HepG2 (cell line): ENCODE results near the gene IFT57.

Experiments
- ATF7-NPFF ChIP-seq: sonication (generic); formaldehyde crosslinking; IDR thresholded peaks from 2 replicates; pipeline ENCODE4 v1.8.1; 2023; ENCODE audit warnings: mild to moderate bottlenecking, low read depth, missing genetic modification reagents, moderate library complexity
- EHMT2 ChIP-seq: fragments of 200-600 bp; sonication (generic); IDR thresholded peaks from 2 replicates; pipeline ENCODE4 v1.7.0; 2017; ENCODE audit warnings: antibody characterized with exemption, low read depth, low read length, borderline replicate concordance
- KDM5A ChIP-seq: fragments of 200-600 bp; sonication (generic); IDR thresholded peaks from 2 replicates; pipeline ENCODE4 v1.7.0; 2018; ENCODE audit warnings: antibody characterized with exemption, mild to moderate bottlenecking, low read length, borderline replicate concordance
- KDM5B ChIP-seq: sonication (generic); formaldehyde crosslinking; IDR thresholded peaks from 2 replicates; pipeline ENCODE4 v1.4.0; 2020; ENCODE audit warnings: missing genetic modification reagents, mild to moderate bottlenecking, borderline replicate concordance
- RARA ChIP-seq: IDR thresholded peaks from 2 replicates; pipeline ENCODE4 v1.6.1; 2016; ENCODE audit warnings: missing genetic modification reagents, missing compliant biosample characterization
- ZBTB1 ChIP-seq: sonication (generic); formaldehyde crosslinking; IDR thresholded peaks from 2 replicates; pipeline ENCODE4 v1.4.0; 2020; ENCODE audit warnings: missing genetic modification reagents, borderline replicate concordance
- ZFP36L1 ChIP-seq: sonication (generic); formaldehyde crosslinking; IDR thresholded peaks from 2 replicates; pipeline ENCODE4 v1.8.0; 2022; ENCODE audit warnings: mild to moderate bottlenecking, missing genetic modification reagents, moderate library complexity
- ZNF850 ChIP-seq: sonication (generic); formaldehyde crosslinking; conservative IDR thresholded peaks from 2 replicates; pipeline ENCODE4 v1.9.0; 2021; ENCODE audit warnings: mild to moderate bottlenecking, missing genetic modification reagents
- TF ChIP-seq, protein P1 (sequence below): sonication (generic); formaldehyde crosslinking; IDR thresholded peaks from 2 replicates; pipeline ENCODE4 v1.5.0; 2020; ENCODE audit warnings: mild to moderate bottlenecking, missing genetic modification reagents, moderate library complexity

DNA sequence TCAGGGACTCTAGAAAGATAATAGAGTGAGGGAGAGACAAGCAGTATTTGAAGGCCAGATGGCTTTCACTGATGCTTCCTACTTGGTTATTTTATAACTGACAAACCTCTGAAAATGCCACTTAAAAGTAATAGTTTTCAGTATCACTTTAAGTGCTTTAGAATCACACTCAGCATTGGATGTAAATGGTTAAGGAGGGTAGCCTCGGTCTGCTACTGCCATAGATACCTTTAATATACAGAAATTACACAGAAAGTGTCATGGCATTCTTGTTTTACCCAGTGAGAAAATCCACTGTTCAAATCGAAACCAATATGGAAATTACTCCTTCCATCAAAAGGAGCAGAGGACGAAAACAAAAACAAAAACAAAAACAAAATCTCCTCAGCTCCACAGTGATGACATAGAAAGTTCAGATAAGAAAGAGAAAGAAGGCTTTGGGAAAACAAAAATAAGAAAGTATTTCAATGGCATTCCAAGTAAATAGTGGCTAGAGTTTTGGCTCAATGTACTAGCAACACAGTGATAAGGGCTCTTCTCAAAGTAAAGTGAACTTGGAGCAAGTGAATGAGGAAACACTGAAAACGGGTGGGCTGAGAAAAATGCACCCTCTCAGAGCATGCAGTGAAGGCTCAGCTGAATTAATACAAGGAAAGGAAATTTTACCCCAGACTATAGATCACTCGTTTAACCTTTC is 88.2 kb downstream of the IFT57 start:
- TF ChIP-seq ATF7-NPFF (CRISPR knock-in tag) (no peak), ZNF850 (CRISPR knock-in tag) (no peak), EHMT2 (no peak), ZBTB1 (CRISPR knock-in tag) (no peak), KDM5A (no peak), ZFP36L1 (no peak), KDM5B (CRISPR knock-in tag) (no peak), RARA (no peak)
- TF ChIP-seq, protein P1, sequence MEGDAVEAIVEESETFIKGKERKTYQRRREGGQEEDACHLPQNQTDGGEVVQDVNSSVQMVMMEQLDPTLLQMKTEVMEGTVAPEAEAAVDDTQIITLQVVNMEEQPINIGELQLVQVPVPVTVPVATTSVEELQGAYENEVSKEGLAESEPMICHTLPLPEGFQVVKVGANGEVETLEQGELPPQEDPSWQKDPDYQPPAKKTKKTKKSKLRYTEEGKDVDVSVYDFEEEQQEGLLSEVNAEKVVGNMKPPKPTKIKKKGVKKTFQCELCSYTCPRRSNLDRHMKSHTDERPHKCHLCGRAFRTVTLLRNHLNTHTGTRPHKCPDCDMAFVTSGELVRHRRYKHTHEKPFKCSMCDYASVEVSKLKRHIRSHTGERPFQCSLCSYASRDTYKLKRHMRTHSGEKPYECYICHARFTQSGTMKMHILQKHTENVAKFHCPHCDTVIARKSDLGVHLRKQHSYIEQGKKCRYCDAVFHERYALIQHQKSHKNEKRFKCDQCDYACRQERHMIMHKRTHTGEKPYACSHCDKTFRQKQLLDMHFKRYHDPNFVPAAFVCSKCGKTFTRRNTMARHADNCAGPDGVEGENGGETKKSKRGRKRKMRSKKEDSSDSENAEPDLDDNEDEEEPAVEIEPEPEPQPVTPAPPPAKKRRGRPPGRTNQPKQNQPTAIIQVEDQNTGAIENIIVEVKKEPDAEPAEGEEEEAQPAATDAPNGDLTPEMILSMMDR: no peak
